ENCODE data around the gene SPATA2L. TPM values are rescaled to one million over a fixed set of nuclear protein-coding genes. Genes with fewer than 3 reads are reported as not detected.

SPATA2L gene
- total RNA-seq, 2 donors from 2014 or later = 17.8 to 18.4 TPM

GRCh38 chr16:89708481-89708931 is 7.0 kb upstream of the SPATA2L start:
- Histone ChIP-seq H3K4me3 (no peak overlapping the region), H3K4me1 (peaks cover 5% of the 10 kb centered on the region), H3K9ac (ENCODE audit: low read depth in 2 of 2, low read length in 2 of 2) (peak overlapping the region in 1 of 2 donors; percentile 40), H3K27ac (no peak overlapping the region), H3K27me3 (no peaks in the 10 kb centered on the region), H3K9me3 (no peaks in the 10 kb centered on the region), H3K36me3 (no peaks in the 10 kb centered on the region)
- peak; percentile 77 for DNase-seq
- no peak for TF ChIP-seq CTCF (IDR thresholded peaks at IDR 0.05)
- intact Hi-C loops (cut with DNase I) = loop anchor here (5.0 kb wide), 2 partner anchors 84 to 154 kb away; no protein-coding TSS in a partner anchor

GRCh38 chr16:89707695-89708094 is 6.2 kb upstream of the SPATA2L start:
- Histone ChIP-seq H3K4me3 (no peak overlapping the region), H3K9ac (ENCODE audit: low read depth in 2 of 2, low read length in 2 of 2) (no peak overlapping the region), H3K9me3 (no peaks in the 10 kb centered on the region), H3K36me3 (no peaks in the 10 kb centered on the region), H3K27me3 (no peaks in the 10 kb centered on the region), H3K4me1 (peaks cover 5% of the 10 kb centered on the region), H3K27ac (no peak overlapping the region)
- no peak for DNase-seq
- intact Hi-C loops (cut with DNase I) = loop anchor here (5.0 kb wide), 2 partner anchors 85 to 155 kb away; no protein-coding TSS in a partner anchor
- TF ChIP-seq CTCF (IDR thresholded peaks at IDR 0.05) = no peak

- Histone ChIP-seq H3K9ac (ENCODE audit: low read depth in 2 of 2, low read length in 2 of 2) (peak overlapping the region in 1 of 2 donors; percentile 16), H3K36me3 (no peaks in the 10 kb centered on the region), H3K4me1 (no peaks in the 10 kb centered on the region), H3K27ac (no peak overlapping the region), H3K9me3 (no peaks in the 10 kb centered on the region), H3K27me3 (no peaks in the 10 kb centered on the region), H3K4me3 (no peak overlapping the region)
- intact Hi-C loops (cut with DNase I) = loop anchor here (5.0 kb wide), 2 partner anchors 86 to 156 kb away; no protein-coding TSS in a partner anchor
- DNase-seq = no peak
- no peak for TF ChIP-seq CTCF (IDR thresholded peaks at IDR 0.05)
These were observed 5.2 kb upstream of the SPATA2L start for GRCh38 chr16:89706518-89707260.

- Histone ChIP-seq H3K4me1 (peaks cover 4% of the 10 kb centered on the region), H3K4me3 (no peak overlapping the region), H3K9ac (ENCODE audit: low read depth in 2 of 2, low read length in 2 of 2) (no peak overlapping the region), H3K36me3 (no peaks in the 10 kb centered on the region), H3K9me3 (no peaks in the 10 kb centered on the region), H3K27me3 (no peaks in the 10 kb centered on the region), H3K27ac (no peak overlapping the region)
- DNase-seq = no peak
- intact Hi-C loops (cut with DNase I) = loop anchor here (5.0 kb wide), 2 partner anchors 87 to 157 kb away; no protein-coding TSS in a partner anchor
- TF ChIP-seq CTCF (IDR thresholded peaks at IDR 0.05) = no peak
These were observed 3.5 kb upstream of the SPATA2L start for GRCh38 chr16:89705006-89705405.

GRCh38 chr16:89704281-89704680 is 2.8 kb upstream of the SPATA2L start:
- no peak overlapping the region for H3K27ac ChIP-seq
- intact Hi-C loops (cut with DNase I) = no loop called here
- no peak for TF ChIP-seq CTCF (IDR thresholded peaks at IDR 0.05)
- H3K27me3 ChIP-seq = no peaks in the 10 kb centered on the region
- H3K36me3 ChIP-seq = no peaks in the 10 kb centered on the region
- H3K4me1 ChIP-seq = peaks cover 8% of the 10 kb centered on the region
- no peak for DNase-seq
- H3K9ac ChIP-seq (ENCODE audit: low read depth in 2 of 2, low read length in 2 of 2) = no peak overlapping the region
- no peak overlapping the region for H3K4me3 ChIP-seq
- no peaks in the 10 kb centered on the region for H3K9me3 ChIP-seq
